CD14-positive monocyte (primary cell): ENCODE measurements around the gene SLN. TPM values are rescaled to one million over a fixed set of nuclear protein-coding genes. Genes with fewer than 3 reads are reported as not detected.
"Not testable (repeated sequence)": the region's sequence is repeated elsewhere in the genome, so short reads cannot be mapped to it uniquely, and the experiment has no call there.

Experiments
- DNase-seq, 3 donors: peaks; one replicate each; pipeline ENCODE4 v3.0.0-alpha.2; 2011 to 2022
- H2AFZ ChIP-seq: 2 replicates; pipeline ENCODE4 v1.6.0; 2012; ENCODE audit warnings: mild to moderate bottlenecking, low read depth, low read length, inconsistent platforms; ENCODE audit not compliant: insufficient read depth, poor library complexity, severe bottlenecking
- H3K27ac ChIP-seq, 2 donors: 1 replicate in 1 of 2; 2 replicates in 1 of 2; pipeline ENCODE4 v1.5.1; 2012 to 2013; ENCODE audit warnings: low read length in 2 of 2, control low read depth in 1 of 2, inconsistent platforms in 1 of 2, low read depth in 1 of 2, mild to moderate bottlenecking in 1 of 2
- H3K27me3 ChIP-seq, 2 donors: one replicate each; pipeline versions ENCODE4 v1.6.0 to v1.6.1; 2011 to 2013; ENCODE audit warnings: low read length in 2 of 2; ENCODE audit not compliant: control insufficient read depth in 2 of 2, insufficient read depth in 2 of 2
- H3K36me3 ChIP-seq, 2 donors: replicated peaks in 1 of 2; 1 replicate in 1 of 2; 2 replicates in 1 of 2; pipeline versions ENCODE4 v1.5.1 to v1.6.1; 2012 to 2013; ENCODE audit warnings: low read length in 2 of 2, control low read depth in 1 of 2, inconsistent platforms in 1 of 2, mild to moderate bottlenecking in 1 of 2; ENCODE audit not compliant: insufficient read depth in 2 of 2, control insufficient read depth in 1 of 2
- H3K4me1 ChIP-seq, 2 donors: 1 replicate in 1 of 2; 2 replicates in 1 of 2; pipeline versions ENCODE4 v1.5.1 to v1.6.1; 2012 to 2013; ENCODE audit warnings: low read length in 2 of 2, control low read depth in 1 of 2, inconsistent platforms in 1 of 2, mild to moderate bottlenecking in 1 of 2, moderate library complexity in 1 of 2; ENCODE audit not compliant: insufficient read depth in 2 of 2, control insufficient read depth in 1 of 2
- H3K4me2 ChIP-seq: replicated peaks from 2 replicates; pipeline ENCODE3; 2012; ENCODE audit warnings: low read length, moderate library complexity, mild to moderate bottlenecking; ENCODE audit not compliant: poor library complexity, severe bottlenecking; ENCODE audit errors: extremely low read depth
- H3K4me3 ChIP-seq, 3 experiments: fragments of 200-600 bp in 1 of 3; sonication (generic) in 1 of 3; replicated peaks in 1 of 3; 1 replicate in 2 of 3; 2 replicates in 1 of 3; pipeline ENCODE4 v1.5.1; 2011 to 2013; ENCODE audit warnings: low read length in 3 of 3, mild to moderate bottlenecking in 3 of 3, control low read depth in 2 of 3, low read depth in 2 of 3, inconsistent platforms in 1 of 3, moderate library complexity in 1 of 3
- H3K79me2 ChIP-seq: 2 replicates; pipeline ENCODE4 v1.6.0; 2012; ENCODE audit warnings: mild to moderate bottlenecking, control low read depth, inconsistent platforms, low read length, moderate library complexity; ENCODE audit not compliant: insufficient read depth
- H3K9ac ChIP-seq: 2 replicates; pipeline ENCODE4 v1.6.0; 2017; ENCODE audit warnings: low read length, mild to moderate bottlenecking; ENCODE audit not compliant: insufficient read depth, poor library complexity, severe bottlenecking
- H3K9me3 ChIP-seq, 2 donors: replicated peaks in 1 of 2; 1 replicate in 1 of 2; 2 replicates in 1 of 2; pipeline versions ENCODE4 v1.5.1 to v1.6.1; 2012 to 2013; ENCODE audit warnings: low read length in 2 of 2, control low read depth in 1 of 2; ENCODE audit not compliant: control insufficient read depth in 1 of 2, insufficient read depth in 1 of 2
- H4K20me1 ChIP-seq: 2 replicates; pipeline ENCODE4 v1.6.0; 2012; ENCODE audit warnings: mild to moderate bottlenecking, low read length, control low read depth, moderate library complexity; ENCODE audit not compliant: insufficient read depth
- H3K27ac Mint-ChIP-seq, 7 donors: one replicate each; pipeline ENCODE4 v1.8.0; 2020; ENCODE audit warnings: mild to moderate bottlenecking in 7 of 7, mixed read lengths in 7 of 7, moderate library complexity in 6 of 7, inconsistent platforms in 2 of 7
- H3K27me3 Mint-ChIP-seq, 3 donors: one replicate each; pipeline ENCODE4 v1.8.0; 2021 to 2022; ENCODE audit warnings: low read depth in 3 of 3, mild to moderate bottlenecking in 3 of 3, mixed read lengths in 3 of 3, moderate library complexity in 3 of 3, inconsistent platforms in 1 of 3
- H3K36me3 Mint-ChIP-seq, 2 donors: one replicate each; pipeline ENCODE4 v1.8.0; 2020; ENCODE audit warnings: mixed read lengths in 2 of 2, inconsistent platforms in 1 of 2, mild to moderate bottlenecking in 1 of 2
- H3K4me1 Mint-ChIP-seq: one replicate; pipeline ENCODE4 v1.8.0; 2020; ENCODE audit warnings: mild to moderate bottlenecking, mixed read lengths
- H3K4me3 Mint-ChIP-seq, 2 donors: one replicate each; pipeline ENCODE4 v1.8.0; 2020; ENCODE audit warnings: mild to moderate bottlenecking in 2 of 2, mixed read lengths in 2 of 2, moderate library complexity in 1 of 2
- H3K9me3 Mint-ChIP-seq, 7 donors: one replicate each; pipeline ENCODE4 v1.8.0; 2020 to 2022; ENCODE audit warnings: mixed read lengths in 7 of 7, mild to moderate bottlenecking in 6 of 7, moderate library complexity in 6 of 7, inconsistent platforms in 2 of 7
- CTCF ChIP-seq: fragments of 200-600 bp; IDR thresholded peaks from one replicate; pipeline ENCODE4 v1.8.0; 2022; ENCODE audit warnings: antibody characterized with exemption, mild to moderate bottlenecking
- WGBS: methylation state at CpG from one replicate; pipeline ENCODE4 v1.1.5; 2013; ENCODE audit warnings: missing lambda C conversion rate; ENCODE audit not compliant: insufficient coverage; 5-methylcytosine and 5-hydroxymethylcytosine counted together
- intact Hi-C, 2 donors: fragments of 100-400 bp; cut with micrococcal nuclease; formaldehyde crosslinking; loops; one replicate each; pipeline versions ENCODE4 v1.15.0 to v1.15.1; 2023
- polyA minus RNA-seq: library from RNA; depleted of rRNA, polyadenylated mRNA; stranded (reverse); fragments of >200 nt; gene quantifications from 2 replicates; pipeline ENCODE4 v1.2.3, GENCODE V29; 2012
- polyA plus RNA-seq, 3 donors: library from polyadenylated mRNA; depleted of rRNA in 1 of 3; unstranded in 2 of 3; stranded (reverse) in 1 of 3; fragments of 300-500 nt in 2 of 3; fragments of >200 nt in 1 of 3; fragmentation: Illumina TruSeq in 2 of 3; gene quantifications; 1 replicate in 2 of 3; 2 replicates in 1 of 3; pipeline ENCODE4 v1.2.3, GENCODE V29; 2012 to 2021
- total RNA-seq, 12 experiments: library from RNA in 1 of 12; stranded (reverse) in 1 of 12; fragments of 120-200 nt in 1 of 12; gene quantifications; one replicate each; pipeline ENCODE4 v1.2.4 and lab custom pipeline; 2013 to 2026; ENCODE audit warnings: mixed read lengths in 6 of 12, inconsistent platforms in 1 of 12

SLN gene
- total RNA-seq (2013): 0.40 TPM
- polyA plus RNA-seq: not detected
- not detected in 2 replicates for polyA minus RNA-seq
- 0 to 0.30 (median 0) reads per million in 11 experiments for total RNA-seq (lab: John Stamatoyannopoulos, UW)

- intact Hi-C loops: no loop called here
- Histone ChIP-seq H2AFZ (no peak within 1 kb of the TSS), H3K4me2 (no peak within 1 kb of the TSS), H3K27me3 (peaks cover under 1 to 4% of the 10 kb centered on the region in 2 donors), H3K36me3 (no peaks in the 10 kb centered on the region), H3K79me2 (no peaks in the 10 kb centered on the region), H3K27ac (no peak within 1 kb of the TSS), H3K9me3 (no peaks in the 10 kb centered on the region), H4K20me1 (no peaks in the 10 kb centered on the region), H3K4me3 (no peak within 1 kb of the TSS), H3K4me1 (no peaks in the 10 kb centered on the region), H3K9ac (no peak within 1 kb of the TSS)
- Mint-ChIP-seq H3K27ac (no peak within 1 kb of the TSS), H3K9me3 (peaks cover 0 to 3% (median 2%) of the 10 kb centered on the region in 7 donors), H3K4me1 (no peaks in the 10 kb centered on the region), H3K27me3 (peaks cover 1 to 14% (median 9%) of the 10 kb centered on the region in 3 donors), H3K4me3 (no peak within 1 kb of the TSS), H3K36me3 (no peaks in the 10 kb centered on the region)
- DNase-seq: no peak
- no peak for TF ChIP-seq CTCF
- WGBS: 90% methylated on average over 3 of the region's 12 CpGs
Measured at GRCh38 chr11:107711861-107712755, at the start of gene SLN. SLN (minus strand) TSS chr11:107712056.

GRCh38 chr11:107758719-107759355, 47.0 kb upstream of the SLN start:
- H3K9ac ChIP-seq, H3K36me3 Mint-ChIP-seq, H3K4me2 ChIP-seq, H3K36me3 ChIP-seq, H3K4me1 Mint-ChIP-seq, H3K79me2 ChIP-seq, DNase-seq, H3K27me3 ChIP-seq, H3K4me1 ChIP-seq, H3K27ac Mint-ChIP-seq, H4K20me1 ChIP-seq, H2AFZ ChIP-seq, H3K4me3 Mint-ChIP-seq, H3K9me3 ChIP-seq, H3K4me3 ChIP-seq, H3K27ac ChIP-seq, intact Hi-C loops: not testable (repeated sequence)
- Mint-ChIP-seq H3K9me3 (peaks cover 2 to 14% (median 7%) of the 10 kb centered on the region in 7 donors), H3K27me3 (peaks cover 5 to 10% (median 9%) of the 10 kb centered on the region in 3 donors)
- 88% methylated on average over 3 of the region's 7 CpGs for WGBS
